HEK293 (cell line): ENCODE measurements around the gene LENEP.

Source experiments
- BCL11A ChIP-seq: fragments of 450-650 bp; formaldehyde crosslinking; IDR thresholded peaks from 2 replicates; pipeline ENCODE4 v1.5.1; 2016; ENCODE audit warnings: low read depth, missing biosample characterization, missing genetic modification characterization
- GFI1B ChIP-seq: fragments of 450-650 bp; formaldehyde crosslinking; IDR thresholded peaks from 2 replicates; pipeline ENCODE4 v1.5.1; 2016; ENCODE audit warnings: missing biosample characterization, missing genetic modification characterization
- GLIS1 ChIP-seq: fragments of 450-650 bp; formaldehyde crosslinking; IDR thresholded peaks from 2 replicates; pipeline ENCODE4 v1.5.1; 2016; ENCODE audit warnings: missing biosample characterization, missing genetic modification characterization
- KLF1 ChIP-seq: fragments of 450-650 bp; formaldehyde crosslinking; IDR thresholded peaks from 2 replicates; pipeline ENCODE4 v1.5.1; 2016; ENCODE audit warnings: missing biosample characterization, missing genetic modification characterization
- PRDM1 ChIP-seq: fragments of 450-650 bp; formaldehyde crosslinking; IDR thresholded peaks from 2 replicates; pipeline ENCODE4; 2016; ENCODE audit warnings: missing biosample characterization, missing genetic modification characterization
- YY1 ChIP-seq: fragments of 450-650 bp; formaldehyde crosslinking; IDR thresholded peaks from 2 replicates; pipeline ENCODE4 v1.5.1; 2018; ENCODE audit warnings: missing biosample characterization, missing genetic modification characterization
- ZBTB1 ChIP-seq: fragments of 450-650 bp; formaldehyde crosslinking; IDR thresholded peaks from 2 replicates; pipeline ENCODE4 v1.5.1; 2016; ENCODE audit warnings: missing biosample characterization, missing genetic modification characterization
- ZBTB10 ChIP-seq: fragments of 450-650 bp; formaldehyde crosslinking; IDR thresholded peaks from 2 replicates; pipeline ENCODE4 v1.5.1; 2016; ENCODE audit warnings: missing biosample characterization, missing genetic modification characterization
- ZBTB17 ChIP-seq: fragments of 450-650 bp; formaldehyde crosslinking; IDR thresholded peaks from 2 replicates; pipeline ENCODE4 v1.5.1; 2016; ENCODE audit warnings: missing biosample characterization, missing genetic modification characterization
- ZBTB21 ChIP-seq: fragments of 450-650 bp; formaldehyde crosslinking; IDR thresholded peaks from 2 replicates; pipeline ENCODE4 v1.5.1; 2017; ENCODE audit warnings: missing biosample characterization, missing genetic modification characterization
- ZBTB48 ChIP-seq: fragments of 450-650 bp; formaldehyde crosslinking; IDR thresholded peaks from 2 replicates; pipeline ENCODE4 v1.5.1; 2016; ENCODE audit warnings: missing biosample characterization, missing genetic modification characterization
- ZFP37 ChIP-seq: fragments of 450-650 bp; formaldehyde crosslinking; IDR thresholded peaks from 2 replicates; pipeline ENCODE4 v1.5.1; 2016; ENCODE audit warnings: missing biosample characterization, missing genetic modification characterization
- ZFP41 ChIP-seq: fragments of 450-650 bp; formaldehyde crosslinking; IDR thresholded peaks from 2 replicates; pipeline ENCODE4 v1.5.1; 2016; ENCODE audit warnings: missing biosample characterization, missing genetic modification characterization, borderline replicate concordance
- ZIC2 ChIP-seq: fragments of 450-650 bp; formaldehyde crosslinking; IDR thresholded peaks from 2 replicates; pipeline ENCODE4 v1.5.1; 2016; ENCODE audit warnings: missing biosample characterization, missing genetic modification characterization
- ZNF114 ChIP-seq: fragments of 450-650 bp; formaldehyde crosslinking; IDR thresholded peaks from 2 replicates; pipeline ENCODE4 v1.5.0; 2017; ENCODE audit warnings: missing biosample characterization, missing genetic modification characterization
- ZNF157 ChIP-seq: fragments of 450-650 bp; formaldehyde crosslinking; IDR thresholded peaks from 2 replicates; pipeline ENCODE4 v1.5.1; 2016; ENCODE audit warnings: missing biosample characterization, missing genetic modification characterization
- ZNF16 ChIP-seq: fragments of 450-650 bp; formaldehyde crosslinking; IDR thresholded peaks from 2 replicates; pipeline ENCODE4 v1.5.1; 2016; ENCODE audit warnings: low read depth, missing biosample characterization, missing genetic modification characterization
- ZNF24 ChIP-seq: fragments of 450-650 bp; formaldehyde crosslinking; IDR thresholded peaks from 2 replicates; pipeline ENCODE4 v1.5.1; 2016; ENCODE audit warnings: missing biosample characterization, missing genetic modification characterization
- ZNF280D ChIP-seq: fragments of 450-650 bp; formaldehyde crosslinking; IDR thresholded peaks from 2 replicates; pipeline ENCODE4 v1.5.1; 2016; ENCODE audit warnings: missing biosample characterization, missing genetic modification characterization
- ZNF350 ChIP-seq: fragments of 450-650 bp; formaldehyde crosslinking; IDR thresholded peaks from 2 replicates; pipeline ENCODE4 v1.5.0; 2017; ENCODE audit warnings: missing biosample characterization, mild to moderate bottlenecking, missing genetic modification characterization
- ZNF366 ChIP-seq: fragments of 450-650 bp; formaldehyde crosslinking; conservative IDR thresholded peaks from 2 replicates; pipeline ENCODE4 v1.5.1; 2016; ENCODE audit warnings: missing biosample characterization, missing genetic modification characterization
- ZNF391 ChIP-seq: fragments of 450-650 bp; formaldehyde crosslinking; IDR thresholded peaks from 2 replicates; pipeline ENCODE4 v1.5.1; 2016; ENCODE audit warnings: low read depth, missing biosample characterization, missing genetic modification characterization, borderline replicate concordance
- ZNF473 ChIP-seq: fragments of 450-650 bp; formaldehyde crosslinking; IDR thresholded peaks from 2 replicates; pipeline ENCODE4 v1.5.1; 2017; ENCODE audit warnings: missing biosample characterization, missing genetic modification characterization
- ZNF571 ChIP-seq: fragments of 450-650 bp; formaldehyde crosslinking; IDR thresholded peaks from 2 replicates; pipeline ENCODE4 v1.5.0; 2017; ENCODE audit warnings: missing biosample characterization, missing genetic modification characterization
- ZNF600 ChIP-seq: fragments of 450-650 bp; formaldehyde crosslinking; IDR thresholded peaks from 2 replicates; pipeline ENCODE4 v1.5.1; 2016; ENCODE audit warnings: missing biosample characterization, missing genetic modification characterization
- ZNF610 ChIP-seq: fragments of 450-650 bp; formaldehyde crosslinking; IDR thresholded peaks from 2 replicates; pipeline ENCODE4 v1.5.1; 2016; ENCODE audit warnings: missing biosample characterization, missing genetic modification characterization, borderline replicate concordance
- ZNF776 ChIP-seq: fragments of 450-650 bp; formaldehyde crosslinking; IDR thresholded peaks from 2 replicates; pipeline ENCODE4 v1.5.0; 2017; ENCODE audit warnings: missing biosample characterization, missing genetic modification characterization, borderline replicate concordance
- ZNF777 ChIP-seq: fragments of 450-650 bp; formaldehyde crosslinking; IDR thresholded peaks from 2 replicates; pipeline ENCODE4 v1.5.1; 2017; ENCODE audit warnings: missing biosample characterization, missing genetic modification characterization, borderline replicate concordance
- ZNF837 ChIP-seq: fragments of 450-650 bp; formaldehyde crosslinking; IDR thresholded peaks from 2 replicates; pipeline ENCODE4 v1.5.1; 2016; ENCODE audit warnings: missing biosample characterization, missing genetic modification characterization
- TF ChIP-seq, protein P1 (sequence below): fragments of 450-650 bp; formaldehyde crosslinking; IDR thresholded peaks from 2 replicates; pipeline ENCODE4 v1.5.1; 2016; ENCODE audit warnings: missing biosample characterization, missing genetic modification characterization
- TF ChIP-seq, protein P2 (sequence below): fragments of 450-650 bp; formaldehyde crosslinking; IDR thresholded peaks from 2 replicates; pipeline ENCODE4 v1.5.1; 2016; ENCODE audit warnings: missing biosample characterization, missing genetic modification characterization
- TF ChIP-seq, protein P3 (sequence below): fragments of 450-650 bp; formaldehyde crosslinking; IDR thresholded peaks from 2 replicates; pipeline ENCODE4 v1.5.1; 2017; ENCODE audit warnings: missing biosample characterization, missing genetic modification characterization

The LENEP gene

DNA sequence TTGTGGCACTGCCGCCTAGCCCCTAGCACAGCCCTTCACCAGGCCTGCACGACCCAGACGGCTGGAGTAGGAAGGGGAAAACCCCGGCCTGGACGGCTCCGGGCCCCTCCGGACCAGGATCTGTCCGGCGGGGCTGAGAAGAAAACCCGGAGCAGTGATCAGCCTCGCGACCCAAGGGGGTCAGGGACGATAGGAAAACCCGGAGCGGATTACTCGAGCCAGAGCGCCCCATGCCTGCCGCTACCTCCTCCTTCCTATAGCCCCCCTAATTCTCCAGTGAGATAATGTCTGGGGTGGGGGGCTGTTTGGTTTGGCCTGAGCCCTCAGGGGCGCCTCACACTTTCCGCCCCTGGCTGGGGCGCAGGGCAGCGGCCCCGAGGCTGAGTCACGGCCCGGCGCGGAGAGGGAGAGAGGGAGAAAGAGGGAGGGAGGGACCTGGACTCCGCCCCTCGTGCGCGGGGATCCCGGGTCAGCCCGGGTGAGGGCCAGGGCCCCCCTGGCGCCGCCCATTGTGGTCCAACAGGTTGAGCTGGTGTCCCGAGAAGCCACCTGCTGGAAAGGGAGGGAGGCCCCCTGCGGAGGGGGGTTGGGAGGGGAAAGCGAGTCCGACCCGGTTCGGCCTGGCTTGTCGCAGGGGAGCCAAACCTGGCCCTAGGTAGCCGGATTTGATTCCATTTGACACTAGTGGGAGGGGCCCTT, 7.5 kb downstream of the LENEP start (continued):
- TF ChIP-seq, protein P1, sequence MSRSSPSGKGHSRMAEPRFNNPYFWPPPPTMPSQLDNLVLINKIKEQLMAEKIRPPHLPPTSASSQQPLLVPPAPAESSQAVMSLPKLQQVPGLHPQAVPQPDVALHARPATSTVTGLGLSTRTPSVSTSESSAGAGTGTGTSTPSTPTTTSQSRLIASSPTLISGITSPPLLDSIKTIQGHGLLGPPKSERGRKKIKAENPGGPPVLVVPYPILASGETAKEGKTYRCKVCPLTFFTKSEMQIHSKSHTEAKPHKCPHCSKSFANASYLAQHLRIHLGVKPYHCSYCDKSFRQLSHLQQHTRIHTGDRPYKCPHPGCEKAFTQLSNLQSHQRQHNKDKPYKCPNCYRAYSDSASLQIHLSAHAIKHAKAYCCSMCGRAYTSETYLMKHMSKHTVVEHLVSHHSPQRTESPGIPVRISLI (tag by site-specific recombination), result no peak
- peak; percentile 87; the same call in 1 of the 2 replicates for TF ChIP-seq ZNF280D (tag by site-specific recombination)
- peak; percentile 99 for TF ChIP-seq ZFP37 (tag by site-specific recombination)
- TF ChIP-seq ZNF777 (tag by site-specific recombination), result no peak
- TF ChIP-seq ZNF391 (tag by site-specific recombination), result peak; percentile 97
- TF ChIP-seq ZNF776, result no peak
- TF ChIP-seq ZNF157 (tag by site-specific recombination), result no peak
- TF ChIP-seq, protein P2, sequence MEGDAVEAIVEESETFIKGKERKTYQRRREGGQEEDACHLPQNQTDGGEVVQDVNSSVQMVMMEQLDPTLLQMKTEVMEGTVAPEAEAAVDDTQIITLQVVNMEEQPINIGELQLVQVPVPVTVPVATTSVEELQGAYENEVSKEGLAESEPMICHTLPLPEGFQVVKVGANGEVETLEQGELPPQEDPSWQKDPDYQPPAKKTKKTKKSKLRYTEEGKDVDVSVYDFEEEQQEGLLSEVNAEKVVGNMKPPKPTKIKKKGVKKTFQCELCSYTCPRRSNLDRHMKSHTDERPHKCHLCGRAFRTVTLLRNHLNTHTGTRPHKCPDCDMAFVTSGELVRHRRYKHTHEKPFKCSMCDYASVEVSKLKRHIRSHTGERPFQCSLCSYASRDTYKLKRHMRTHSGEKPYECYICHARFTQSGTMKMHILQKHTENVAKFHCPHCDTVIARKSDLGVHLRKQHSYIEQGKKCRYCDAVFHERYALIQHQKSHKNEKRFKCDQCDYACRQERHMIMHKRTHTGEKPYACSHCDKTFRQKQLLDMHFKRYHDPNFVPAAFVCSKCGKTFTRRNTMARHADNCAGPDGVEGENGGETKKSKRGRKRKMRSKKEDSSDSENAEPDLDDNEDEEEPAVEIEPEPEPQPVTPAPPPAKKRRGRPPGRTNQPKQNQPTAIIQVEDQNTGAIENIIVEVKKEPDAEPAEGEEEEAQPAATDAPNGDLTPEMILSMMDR (tag by site-specific recombination), result peak; percentile 30; the same call in 1 of the 2 replicates
- TF ChIP-seq ZIC2 (tag by site-specific recombination), result peak; percentile 89
- peak; percentile 75; the same call in 1 of the 2 replicates for TF ChIP-seq ZBTB1 (tag by site-specific recombination)
- peak; percentile 97 for TF ChIP-seq ZNF24 (tag by site-specific recombination)
- no peak for TF ChIP-seq ZNF114 (tag by site-specific recombination)
- peak; percentile 94 for TF ChIP-seq KLF1 (tag by site-specific recombination)
- TF ChIP-seq ZNF473 (tag by site-specific recombination), result no peak
- TF ChIP-seq, protein P3, sequence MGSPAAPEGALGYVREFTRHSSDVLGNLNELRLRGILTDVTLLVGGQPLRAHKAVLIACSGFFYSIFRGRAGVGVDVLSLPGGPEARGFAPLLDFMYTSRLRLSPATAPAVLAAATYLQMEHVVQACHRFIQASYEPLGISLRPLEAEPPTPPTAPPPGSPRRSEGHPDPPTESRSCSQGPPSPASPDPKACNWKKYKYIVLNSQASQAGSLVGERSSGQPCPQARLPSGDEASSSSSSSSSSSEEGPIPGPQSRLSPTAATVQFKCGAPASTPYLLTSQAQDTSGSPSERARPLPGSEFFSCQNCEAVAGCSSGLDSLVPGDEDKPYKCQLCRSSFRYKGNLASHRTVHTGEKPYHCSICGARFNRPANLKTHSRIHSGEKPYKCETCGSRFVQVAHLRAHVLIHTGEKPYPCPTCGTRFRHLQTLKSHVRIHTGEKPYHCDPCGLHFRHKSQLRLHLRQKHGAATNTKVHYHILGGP, result no peak
- peak; percentile 82 for TF ChIP-seq ZBTB21
- peak; percentile 85 for TF ChIP-seq ZNF610 (tag by site-specific recombination)
- TF ChIP-seq PRDM1 (tag by site-specific recombination), result peak; percentile 57
- no peak for TF ChIP-seq ZNF16
- peak; percentile 98 for TF ChIP-seq BCL11A (tag by site-specific recombination)
- TF ChIP-seq ZNF571 (tag by site-specific recombination), result no peak
- peak; percentile 78 for TF ChIP-seq ZNF600
- TF ChIP-seq GLIS1 (tag by site-specific recombination), result peak; percentile 98
- TF ChIP-seq ZBTB10, result peak; percentile 100
- TF ChIP-seq ZBTB48, result peak; percentile 90
- TF ChIP-seq ZFP41 (tag by site-specific recombination), result no peak
- no peak for TF ChIP-seq ZNF837
- peak; percentile 45; the same call in 1 of the 2 replicates for TF ChIP-seq GFI1B (tag by site-specific recombination)
- no peak for TF ChIP-seq ZNF350 (tag by site-specific recombination)
- peak; percentile 100 for TF ChIP-seq ZNF366 (tag by site-specific recombination)
- peak; percentile 73; the same call in 1 of the 2 replicates for TF ChIP-seq YY1 (tag by site-specific recombination)
- TF ChIP-seq ZBTB17 (tag by site-specific recombination), result peak; percentile 96
